HepG2 (cell line): ENCODE data around the gene RHCE. TPM values are rescaled to one million over a fixed set of nuclear protein-coding genes. Genes with fewer than 3 reads are reported as not detected.
"Not testable (repeated sequence)": the region's sequence is repeated elsewhere in the genome, so short reads cannot be mapped to it uniquely, and the experiment has no call there.

Experiments
- ATAC-seq: fragments of 200-7000 bp; cut with Tn5 transposase; 3 replicates; pipeline ENCODE4 v1.9.1; 2020; ENCODE audit warnings: mild to moderate bottlenecking, moderate library complexity
- Bru-seq: library from RNA; stranded (reverse); fragments of 400-500 nt; gene quantifications from one replicate; lab custom pipeline; 2021; lab: Mats Ljungman, UMichigan
- BruChase-seq, 2 experiments: library from RNA; stranded (reverse); fragments of 400-500 nt; gene quantifications; one replicate each; lab custom pipeline; 2021; lab: Mats Ljungman, UMichigan
- BruUV-seq: library from RNA; stranded (reverse); fragments of 400-500 nt; replicated peaks from 2 replicates; lab custom pipeline; 2021; lab: Mats Ljungman, UMichigan
- CTCF ChIA-PET: fragments of 300-600 bp; formaldehyde crosslinking; extraction: SDS; loops from one replicate; lab custom pipeline; 2021; ENCODE audit warnings: low total read pairs, inconsistent platforms, low intra/inter-chr PET ratio; lab: Yijun Ruan, JAX
- POLR2A ChIA-PET: fragments of 350-600 bp; sonication (Branson Sonifier 250); formaldehyde crosslinking; loops from one replicate; lab custom pipeline; 2020; ENCODE audit warnings: antibody characterized with exemption, inconsistent platforms; lab: Yijun Ruan, JAX
- DNase-seq: peaks from one replicate; pipeline ENCODE4 v3.0.0-alpha.2; 2015; ENCODE audit warnings: low spot score
- FAIRE-seq: peaks from 3 replicates; lab custom pipeline; 2011; peaks lifted over from hg19 to GRCh38; lab: Jason Lieb, UNC
- H2AFZ ChIP-seq: one replicate; pipeline ENCODE4 v1.6.1; 2011; ENCODE audit warnings: low read length, inconsistent platforms
- H3K27ac ChIP-seq: fragments of 300-600 bp; 3 replicates; pipeline ENCODE4 v1.8.0; 2011; ENCODE audit warnings: mixed run types, mild to moderate bottlenecking, mixed read lengths, low read length, inconsistent platforms; ENCODE audit not compliant: insufficient read depth; ENCODE audit errors: extremely low read length
- H3K27me3 ChIP-seq, 2 experiments: fragments of 200-600 bp in 1 of 2; 2 replicates in 1 of 2; 3 replicates in 1 of 2; pipeline versions ENCODE4 v1.6.0 to v1.8.0; 2011; ENCODE audit warnings: low read length in 2 of 2, mild to moderate bottlenecking in 2 of 2, moderate library complexity in 2 of 2, inconsistent platforms in 1 of 2; ENCODE audit not compliant: insufficient read depth in 2 of 2, control insufficient read depth in 1 of 2
- H3K36me3 ChIP-seq, 2 experiments: fragments of 200-600 bp in 1 of 2; replicated peaks in 1 of 2; 2 replicates in 1 of 2; 3 replicates in 1 of 2; pipeline versions ENCODE4 v1.5.1 to v1.8.0; 2011; ENCODE audit warnings: low read length in 2 of 2, inconsistent platforms in 1 of 2; ENCODE audit not compliant: insufficient read depth in 2 of 2, control insufficient read depth in 1 of 2
- H3K4me1 ChIP-seq: 2 replicates; pipeline ENCODE4 v1.5.1; 2012; ENCODE audit warnings: low read length, inconsistent platforms; ENCODE audit not compliant: insufficient read depth
- H3K4me2 ChIP-seq: 2 replicates; pipeline ENCODE4 v1.6.0; 2011; ENCODE audit warnings: low read depth, low read length, inconsistent platforms
- H3K4me3 ChIP-seq, 3 experiments: fragments of 200-600 bp in 1 of 3; sonication (generic), shearing (Covaris generic) in 1 of 3; replicated peaks in 1 of 3; 2 replicates each; pipeline ENCODE4 v1.5.1; 2011 to 2016; ENCODE audit warnings: low read length in 3 of 3, inconsistent platforms in 2 of 3, low read depth in 2 of 3, mild to moderate bottlenecking in 2 of 3, control low read depth in 1 of 3, mixed read lengths in 1 of 3; ENCODE audit not compliant: insufficient read depth in 1 of 3
- H3K79me2 ChIP-seq: one replicate; pipeline ENCODE4 v1.6.1; 2011; ENCODE audit warnings: low read length, inconsistent platforms; ENCODE audit not compliant: insufficient read depth
- H3K9ac ChIP-seq: 2 replicates; pipeline ENCODE4 v1.6.0; 2011; ENCODE audit warnings: mild to moderate bottlenecking, low read depth, low read length, inconsistent platforms; ENCODE audit not compliant: insufficient read depth
- H3K9me3 ChIP-seq: 2 replicates; pipeline ENCODE4 v1.5.1; 2012; ENCODE audit warnings: mild to moderate bottlenecking, low read length
- H4K20me1 ChIP-seq: 2 replicates; pipeline ENCODE4 v1.6.0; 2011; ENCODE audit warnings: inconsistent platforms, mild to moderate bottlenecking, low read length, moderate library complexity; ENCODE audit not compliant: insufficient read depth
- HNRNPUL1 ChIP-seq: fragments of 200-400 bp; formaldehyde crosslinking; IDR thresholded peaks from 2 replicates; pipeline ENCODE4 v1.6.1; 2017; ENCODE audit warnings: low read depth, mild to moderate bottlenecking, low read length, moderate library complexity
- MAFG ChIP-seq: sonication (generic); formaldehyde crosslinking; IDR thresholded peaks from 2 replicates; pipeline ENCODE4 v1.5.1; 2020; ENCODE audit warnings: mild to moderate bottlenecking, missing genetic modification reagents
- MTF2 ChIP-seq: sonication (generic); formaldehyde crosslinking; IDR thresholded peaks from 2 replicates; pipeline ENCODE4 v1.5.0; 2020; ENCODE audit warnings: missing genetic modification reagents, borderline replicate concordance
- SRSF9 ChIP-seq: fragments of 200-400 bp; formaldehyde crosslinking; IDR thresholded peaks from 2 replicates; pipeline ENCODE4 v1.6.1; 2018; ENCODE audit warnings: borderline replicate concordance, mild to moderate bottlenecking, low read depth, low read length; ENCODE audit not compliant: insufficient read depth, poor library complexity, severe bottlenecking
- TCF7 ChIP-seq: sonication (generic); IDR thresholded peaks from 2 replicates; pipeline ENCODE4 v1.6.1; 2016; ENCODE audit warnings: antibody characterized with exemption, low read depth
- TRIM22 ChIP-seq: fragments of 450-650 bp; IDR thresholded peaks from 2 replicates; pipeline ENCODE4 v1.6.1; 2017
- ZBTB7A ChIP-seq: sonication (generic); formaldehyde crosslinking; IDR thresholded peaks from 2 replicates; pipeline ENCODE4 v1.8.0; 2022; ENCODE audit warnings: mild to moderate bottlenecking, missing genetic modification reagents
- ZNF205 ChIP-seq: IDR thresholded peaks from 2 replicates; pipeline ENCODE4 v1.6.1; 2018; ENCODE audit warnings: missing biosample characterization, missing genetic modification reagents
- ZNF737 ChIP-seq: sonication (generic); formaldehyde crosslinking; IDR thresholded peaks from 2 replicates; pipeline ENCODE4 v1.5.0; 2020; ENCODE audit warnings: missing genetic modification reagents, mild to moderate bottlenecking, borderline replicate concordance
- WGBS: methylation state at CpG from one replicate; pipeline ENCODE4 v1.1.6; 2017; ENCODE audit warnings: low lambda C conversion rate; 5-methylcytosine and 5-hydroxymethylcytosine counted together
- in situ Hi-C: cut with HindIII; loops from 2 replicates; pipeline ENCODE4 v1.10.0; 2017; ENCODE audit warnings: low pct_unique_long_range_greater_than_20kb; ENCODE audit not compliant: extremely low pct_ligation_motif_present
- intact Hi-C: fragments of 100-400 bp; cut with micrococcal nuclease; formaldehyde crosslinking; loops from one replicate; pipeline ENCODE4 v1.10.0; 2022; ENCODE audit not compliant: unreplicated experiment
- long read RNA-seq, 2 experiments: library from RNA in 1 of 2; library from polyadenylated mRNA in 1 of 2; stranded (forward) in 1 of 2; unstranded in 1 of 2; transcript quantifications; one replicate each; pipeline ENCODE4 v2.0.0, GENCODE V29; 2019 to 2022
- polyA minus RNA-seq, 3 experiments: library from RNA; depleted of rRNA, polyadenylated mRNA; stranded (reverse); fragments of >200 nt; gene quantifications; 2 replicates each; pipeline ENCODE4 v1.2.3, GENCODE V29; 2011; ENCODE audit warnings: low replicate concordance in 1 of 3
- polyA plus RNA-seq, 8 experiments: library from polyadenylated mRNA; depleted of rRNA in 3 of 8; stranded (reverse) in 7 of 8; unstranded in 1 of 8; fragments of >200 nt; fragmentation: Illumina TruSeq in 4 of 8; extraction: Trizol in 4 of 8; gene quantifications; 2 replicates each; pipeline versions ENCODE4 v1.2.1 to v1.2.3, GENCODE V29; 2011 to 2016; ENCODE audit warnings: low read depth in 4 of 8, missing spikeins in 1 of 8, mixed read lengths in 1 of 8; ENCODE audit not compliant: insufficient read depth in 1 of 8
- total RNA-seq, 5 experiments: library from RNA; depleted of rRNA; stranded (reverse); fragments of >200 nt; fragmentation: Illumina TruSeq; extraction: Trizol; gene quantifications; 2 replicates each; pipeline ENCODE4 v1.2.3, GENCODE V29; 2016; ENCODE audit warnings: low read depth in 1 of 5
- TF ChIP-seq, protein P1 (sequence below): sonication (generic); formaldehyde crosslinking; IDR thresholded peaks from 2 replicates; pipeline ENCODE4 v1.4.0; 2020; ENCODE audit warnings: mild to moderate bottlenecking, missing genetic modification reagents

The RHCE gene
- not detected in 2 replicates for total RNA-seq (2016; rRNA removed; fragmentation: Illumina TruSeq; extraction: Trizol)
- total RNA-seq (2016; cell fraction: cytosol; rRNA removed; fragmentation: Illumina TruSeq; extraction: Trizol; ENCODE audit: low read depth) = not detected in 2 replicates
- total RNA-seq (2016; cell fraction: insoluble cytoplasmic fraction; rRNA removed; fragmentation: Illumina TruSeq; extraction: Trizol) = 0.09 TPM in 1 of 2 replicates, not detected in the other
- 0.14 TPM in 1 of 2 replicates, not detected in the other for total RNA-seq (2016; cell fraction: membrane; rRNA removed; fragmentation: Illumina TruSeq; extraction: Trizol)
- total RNA-seq (2016; cell fraction: nucleus; rRNA removed; fragmentation: Illumina TruSeq; extraction: Trizol) = not detected in 2 replicates
- polyA plus RNA-seq (2011; rRNA removed) = 0.30 and 0.46 TPM in 2 replicates
- polyA plus RNA-seq (2011; cell fraction: cytosol; rRNA removed) = 0.40 and 0.70 TPM in 2 replicates
- polyA plus RNA-seq (2011; cell fraction: nucleus; rRNA removed) = 0.24 and 0.35 TPM in 2 replicates
- polyA plus RNA-seq (2012) = 0.90 TPM in 1 of 2 replicates, not detected in the other
- not detected in 2 replicates for polyA plus RNA-seq (2016; cell fraction: cytosol; fragmentation: Illumina TruSeq; extraction: Trizol; ENCODE audit: low read depth)
- polyA plus RNA-seq (2016; cell fraction: insoluble cytoplasmic fraction; fragmentation: Illumina TruSeq; extraction: Trizol; ENCODE audit: low read depth) = not detected in 2 replicates
- polyA plus RNA-seq (2016; cell fraction: membrane; fragmentation: Illumina TruSeq; extraction: Trizol; ENCODE audit: low read depth) = 0.14 TPM in 1 of 2 replicates, not detected in the other
- polyA plus RNA-seq (2016; cell fraction: nucleus; fragmentation: Illumina TruSeq; extraction: Trizol; ENCODE audit: insufficient read depth, low read depth) = not detected in 2 replicates
- polyA minus RNA-seq (2011; rRNA and poly(A)+ RNA removed; ENCODE audit: low replicate concordance) = 0.10 and 0.40 TPM in 2 replicates
- polyA minus RNA-seq (2011; cell fraction: cytosol; rRNA and poly(A)+ RNA removed) = not detected in 2 replicates
- polyA minus RNA-seq (2011; cell fraction: nucleus; rRNA and poly(A)+ RNA removed) = not detected in 2 replicates
- percentile 24 among the genes with signal in this experiment for Bru-seq, nascent RNA
- percentile 11 among the genes with signal in this experiment for BruChase-seq, experiment 1, labeled RNA remaining after a 6-hour chase
- BruChase-seq, experiment 2, labeled RNA remaining after a 2-hour chase = percentile 18 among the genes with signal in this experiment
- long read RNA-seq, experiment 1 = 0 reads
- long read RNA-seq, experiment 2 = 0 reads

GRCh38 chr1:25420715-25421114, at the start of gene RHCE:
TSS of gene RHCE (minus strand) at chr1:25420825. CDS start at chr1:25420786, 39 bp downstream.
- not testable (repeated sequence) for FAIRE-seq

GRCh38 chr1:25469177-25469576, 48.6 kb upstream of the RHCE start:
- H3K9ac ChIP-seq = no peak overlapping the region
- intact Hi-C loops = no loop called here
- WGBS = 95% methylated on average over 2 of the region's 2 CpGs
- TF ChIP-seq, protein P1, sequence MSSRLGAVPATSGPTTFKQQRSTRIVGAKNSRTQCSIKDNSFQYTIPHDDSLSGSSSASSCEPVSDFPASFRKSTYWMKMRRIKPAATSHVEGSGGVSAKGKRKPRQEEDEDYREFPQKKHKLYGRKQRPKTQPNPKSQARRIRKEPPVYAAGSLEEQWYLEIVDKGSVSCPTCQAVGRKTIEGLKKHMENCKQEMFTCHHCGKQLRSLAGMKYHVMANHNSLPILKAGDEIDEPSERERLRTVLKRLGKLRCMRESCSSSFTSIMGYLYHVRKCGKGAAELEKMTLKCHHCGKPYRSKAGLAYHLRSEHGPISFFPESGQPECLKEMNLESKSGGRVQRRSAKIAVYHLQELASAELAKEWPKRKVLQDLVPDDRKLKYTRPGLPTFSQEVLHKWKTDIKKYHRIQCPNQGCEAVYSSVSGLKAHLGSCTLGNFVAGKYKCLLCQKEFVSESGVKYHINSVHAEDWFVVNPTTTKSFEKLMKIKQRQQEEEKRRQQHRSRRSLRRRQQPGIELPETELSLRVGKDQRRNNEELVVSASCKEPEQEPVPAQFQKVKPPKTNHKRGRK = no peak
- no peak for TF ChIP-seq ZBTB7A (CRISPR knock-in tag)
- TF ChIP-seq TRIM22 = no peak
- no peak for TF ChIP-seq HNRNPUL1
- no peak for TF ChIP-seq SRSF9
- TF ChIP-seq ZNF737 (CRISPR knock-in tag) = no peak
- no peak for TF ChIP-seq MTF2 (CRISPR knock-in tag)
- TF ChIP-seq ZNF205 (CRISPR knock-in tag) = no peak
- no peak for TF ChIP-seq TCF7
- no peak for TF ChIP-seq MAFG (CRISPR knock-in tag)

More at GRCh38 chr1:25420715-25421114, at the start of gene RHCE:
- H4K20me1 ChIP-seq, POLR2A ChIA-PET, DNase-seq, H3K36me3 ChIP-seq, ATAC-seq, H3K4me2 ChIP-seq, H2AFZ ChIP-seq, H3K9me3 ChIP-seq, H3K9ac ChIP-seq, H3K27me3 ChIP-seq, BruUV-seq, CTCF ChIA-PET, H3K27ac ChIP-seq, H3K79me2 ChIP-seq, H3K4me1 ChIP-seq, intact Hi-C loops, H3K4me3 ChIP-seq: not testable (repeated sequence)
- in situ Hi-C loops = loop anchor here (25.0 kb wide), 1 partner anchor 92 kb away; no protein-coding TSS in a partner anchor
- 82% methylated on average over 8 of the region's 9 CpGs for WGBS

More at GRCh38 chr1:25469177-25469576, 48.6 kb upstream of the RHCE start:
- Histone ChIP-seq H4K20me1 (0 out of 2 replicates have a peak, but pooled peaks cover 2% of the 10 kb centered on the region), H3K36me3 (0 out of 5 replicates have a peak, but pooled peaks cover 1 to 10% of the 10 kb centered on the region in 2 experiments), H2AFZ (no peak overlapping the region), H3K79me2 (peaks cover 2% of the 10 kb centered on the region), H3K4me2 (no peak overlapping the region), H3K27me3 (no peaks in the 10 kb centered on the region), H3K4me3 (no peak overlapping the region), H3K4me1 (no peaks in the 10 kb centered on the region), H3K9me3 (no peaks in the 10 kb centered on the region), H3K27ac (no peak overlapping the region)
- POLR2A ChIA-PET = no interaction called here
- DNase-seq (no peak), ATAC-seq (no peak), FAIRE-seq (no peak)
- BruUV-seq = no TSS peak
- CTCF ChIA-PET = no interaction called here
- in situ Hi-C loops = no loop called here
